Hepatocyte (in vitro differentiated cells): Measurements from ENCODE around the gene GPC5.

ENCODE experiments used
- EZH2 ChIP-seq: fragments of 200-600 bp; sonication (generic); IDR thresholded peaks from 2 replicates; pipeline ENCODE4 v1.6.1; 2016; ENCODE audit warnings: antibody characterized with exemption, mild to moderate bottlenecking, borderline replicate concordance
- EZH2phosphoT487 ChIP-seq: fragments of 200-600 bp; sonication (generic); IDR thresholded peaks from one replicate; pipeline ENCODE4 v1.6.1; 2018; ENCODE audit warnings: antibody characterized with exemption, mild to moderate bottlenecking, low read depth, moderate library complexity; ENCODE audit not compliant: unreplicated experiment, severe bottlenecking
- TF ChIP-seq, protein P1 (sequence below): fragments of 200-600 bp; sonication (generic); IDR thresholded peaks from 2 replicates; pipeline ENCODE4 v1.5.1; 2016; ENCODE audit warnings: antibody characterized with exemption, mild to moderate bottlenecking; ENCODE audit not compliant: poor library complexity

DNA sequence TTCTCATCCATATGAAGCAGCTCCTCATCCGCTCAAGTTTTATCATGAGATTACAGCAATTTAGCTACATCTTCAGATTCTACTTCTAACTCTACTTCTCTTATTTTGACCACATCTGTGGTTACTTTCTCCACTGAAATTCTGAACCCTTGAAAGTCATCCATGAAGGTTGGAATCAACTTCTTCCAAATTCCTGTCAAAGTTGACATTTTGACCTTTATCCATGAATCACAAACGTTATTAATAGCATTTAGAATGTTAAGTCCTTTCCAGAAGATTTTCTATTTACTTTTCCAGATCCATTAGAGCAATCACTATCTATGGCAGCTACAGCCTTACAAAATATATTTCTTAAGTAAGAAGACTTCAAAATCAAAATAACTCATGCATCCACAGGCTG is 1406.5 kb downstream of the GPC5 start:
- TF ChIP-seq EZH2 (no peak), EZH2phosphoT487 (no peak)
- TF ChIP-seq, protein P1, sequence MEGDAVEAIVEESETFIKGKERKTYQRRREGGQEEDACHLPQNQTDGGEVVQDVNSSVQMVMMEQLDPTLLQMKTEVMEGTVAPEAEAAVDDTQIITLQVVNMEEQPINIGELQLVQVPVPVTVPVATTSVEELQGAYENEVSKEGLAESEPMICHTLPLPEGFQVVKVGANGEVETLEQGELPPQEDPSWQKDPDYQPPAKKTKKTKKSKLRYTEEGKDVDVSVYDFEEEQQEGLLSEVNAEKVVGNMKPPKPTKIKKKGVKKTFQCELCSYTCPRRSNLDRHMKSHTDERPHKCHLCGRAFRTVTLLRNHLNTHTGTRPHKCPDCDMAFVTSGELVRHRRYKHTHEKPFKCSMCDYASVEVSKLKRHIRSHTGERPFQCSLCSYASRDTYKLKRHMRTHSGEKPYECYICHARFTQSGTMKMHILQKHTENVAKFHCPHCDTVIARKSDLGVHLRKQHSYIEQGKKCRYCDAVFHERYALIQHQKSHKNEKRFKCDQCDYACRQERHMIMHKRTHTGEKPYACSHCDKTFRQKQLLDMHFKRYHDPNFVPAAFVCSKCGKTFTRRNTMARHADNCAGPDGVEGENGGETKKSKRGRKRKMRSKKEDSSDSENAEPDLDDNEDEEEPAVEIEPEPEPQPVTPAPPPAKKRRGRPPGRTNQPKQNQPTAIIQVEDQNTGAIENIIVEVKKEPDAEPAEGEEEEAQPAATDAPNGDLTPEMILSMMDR = no peak
